Measurements from ENCODE around the gene HEXIM2. TPM values are rescaled to one million over a fixed set of nuclear protein-coding genes. Genes with fewer than 3 reads are reported as not detected.
A peak's percentile ranks its signal among the peaks of the same experiment; 100 is the strongest.

Gene HEXIM2
- total and polyA plus RNA-seq, 2 of the 13 experiments (the other 11 are each of a cell fraction or from before 2014, with no cell fraction given): 27.1 to 32.4 TPM

- TF ChIP-seq EHMT2 (IDR thresholded peaks at IDR 0.05; ENCODE audit: borderline replicate concordance, low read depth, low read length) (no peak), ZNF468 (CRISPR knock-in tag; IDR thresholded peaks at IDR 0.05) (no peak), SIX4 (CRISPR knock-in tag; IDR thresholded peaks at IDR 0.05) (no peak), ZNF569 (CRISPR knock-in tag; IDR thresholded peaks at IDR 0.05; ENCODE audit: borderline replicate concordance) (no peak), ZZZ3 (CRISPR knock-in tag; IDR thresholded peaks at IDR 0.05; ENCODE audit: borderline replicate concordance) (peak; percentile 66; the same call in 1 of the 2 replicates), PHF20 (CRISPR knock-in tag; IDR thresholded peaks at IDR 0.05) (no peak), HNRNPL (IDR thresholded peaks at IDR 0.05; ENCODE audit: low read depth, low read length) (peak; percentile 84; the same call in 1 of the 2 replicates), ZNF264 (CRISPR knock-in tag; IDR thresholded peaks at IDR 0.05) (no peak), ARID5B (CRISPR knock-in tag; IDR thresholded peaks at IDR 0.05) (peak; percentile 29; the same call in 1 of the 2 replicates), SP2 (CRISPR knock-in tag; IDR thresholded peaks at IDR 0.05) (no peak), ZNF274 (CRISPR knock-in tag; IDR thresholded peaks at IDR 0.05) (no peak), ZBTB21 (CRISPR knock-in tag; IDR thresholded peaks at IDR 0.05) (peak; percentile 55; the same call in 1 of the 2 replicates), MED1 (CRISPR knock-in tag; IDR thresholded peaks at IDR 0.05) (peak; percentile 37; the same call in 1 of the 2 replicates), TEAD2 (CRISPR knock-in tag; IDR thresholded peaks at IDR 0.05) (no peak)
- TF ChIP-seq, protein P1, sequence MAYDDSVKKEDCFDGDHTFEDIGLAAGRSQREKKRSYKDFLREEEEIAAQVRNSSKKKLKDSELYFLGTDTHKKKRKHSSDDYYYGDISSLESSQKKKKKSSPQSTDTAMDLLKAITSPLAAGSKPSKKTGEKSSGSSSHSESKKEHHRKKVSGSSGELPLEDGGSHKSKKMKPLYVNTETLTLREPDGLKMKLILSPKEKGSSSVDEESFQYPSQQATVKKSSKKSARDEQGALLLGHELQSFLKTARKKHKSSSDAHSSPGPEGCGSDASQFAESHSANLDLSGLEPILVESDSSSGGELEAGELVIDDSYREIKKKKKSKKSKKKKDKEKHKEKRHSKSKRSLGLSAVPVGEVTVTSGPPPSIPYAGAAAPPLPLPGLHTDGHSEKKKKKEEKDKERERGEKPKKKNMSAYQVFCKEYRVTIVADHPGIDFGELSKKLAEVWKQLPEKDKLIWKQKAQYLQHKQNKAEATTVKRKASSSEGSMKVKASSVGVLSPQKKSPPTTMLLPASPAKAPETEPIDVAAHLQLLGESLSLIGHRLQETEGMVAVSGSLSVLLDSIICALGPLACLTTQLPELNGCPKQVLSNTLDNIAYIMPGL (CRISPR knock-in tag; IDR thresholded peaks at IDR 0.05; ENCODE audit: borderline replicate concordance in 1 of 2, low read depth in 1 of 2): peak; percentile 53 to 69
- TF ChIP-seq, protein P2, sequence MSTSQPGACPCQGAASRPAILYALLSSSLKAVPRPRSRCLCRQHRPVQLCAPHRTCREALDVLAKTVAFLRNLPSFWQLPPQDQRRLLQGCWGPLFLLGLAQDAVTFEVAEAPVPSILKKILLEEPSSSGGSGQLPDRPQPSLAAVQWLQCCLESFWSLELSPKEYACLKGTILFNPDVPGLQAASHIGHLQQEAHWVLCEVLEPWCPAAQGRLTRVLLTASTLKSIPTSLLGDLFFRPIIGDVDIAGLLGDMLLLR (CRISPR knock-in tag; IDR thresholded peaks at IDR 0.05): no peak
- TF ChIP-seq, protein P3, sequence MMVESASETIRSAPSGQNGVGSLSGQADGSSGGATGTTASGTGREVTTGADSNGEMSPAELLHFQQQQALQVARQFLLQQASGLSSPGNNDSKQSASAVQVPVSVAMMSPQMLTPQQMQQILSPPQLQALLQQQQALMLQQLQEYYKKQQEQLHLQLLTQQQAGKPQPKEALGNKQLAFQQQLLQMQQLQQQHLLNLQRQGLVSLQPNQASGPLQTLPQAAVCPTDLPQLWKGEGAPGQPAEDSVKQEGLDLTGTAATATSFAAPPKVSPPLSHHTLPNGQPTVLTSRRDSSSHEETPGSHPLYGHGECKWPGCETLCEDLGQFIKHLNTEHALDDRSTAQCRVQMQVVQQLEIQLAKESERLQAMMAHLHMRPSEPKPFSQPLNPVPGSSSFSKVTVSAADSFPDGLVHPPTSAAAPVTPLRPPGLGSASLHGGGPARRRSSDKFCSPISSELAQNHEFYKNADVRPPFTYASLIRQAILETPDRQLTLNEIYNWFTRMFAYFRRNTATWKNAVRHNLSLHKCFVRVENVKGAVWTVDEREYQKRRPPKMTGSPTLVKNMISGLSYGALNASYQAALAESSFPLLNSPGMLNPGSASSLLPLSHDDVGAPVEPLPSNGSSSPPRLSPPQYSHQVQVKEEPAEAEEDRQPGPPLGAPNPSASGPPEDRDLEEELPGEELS (CRISPR knock-in tag; IDR thresholded peaks at IDR 0.05): peak; percentile 9; the same call in 1 of the 2 replicates
These were observed 28.9 kb upstream of the HEXIM2 start (continued) for GRCh38 chr17:45132572-45133463.
